HG03442 (cell line): ENCODE results near the gene CHKA.

Experiments used
- ATAC-seq: cut with Tn5 transposase; IDR thresholded peaks from one replicate; pipeline ENCODE4 v1.9.1; 2021; ENCODE audit warnings: mild to moderate bottlenecking, moderate library complexity; ENCODE audit not compliant: unreplicated experiment

The CHKA gene

DNA sequence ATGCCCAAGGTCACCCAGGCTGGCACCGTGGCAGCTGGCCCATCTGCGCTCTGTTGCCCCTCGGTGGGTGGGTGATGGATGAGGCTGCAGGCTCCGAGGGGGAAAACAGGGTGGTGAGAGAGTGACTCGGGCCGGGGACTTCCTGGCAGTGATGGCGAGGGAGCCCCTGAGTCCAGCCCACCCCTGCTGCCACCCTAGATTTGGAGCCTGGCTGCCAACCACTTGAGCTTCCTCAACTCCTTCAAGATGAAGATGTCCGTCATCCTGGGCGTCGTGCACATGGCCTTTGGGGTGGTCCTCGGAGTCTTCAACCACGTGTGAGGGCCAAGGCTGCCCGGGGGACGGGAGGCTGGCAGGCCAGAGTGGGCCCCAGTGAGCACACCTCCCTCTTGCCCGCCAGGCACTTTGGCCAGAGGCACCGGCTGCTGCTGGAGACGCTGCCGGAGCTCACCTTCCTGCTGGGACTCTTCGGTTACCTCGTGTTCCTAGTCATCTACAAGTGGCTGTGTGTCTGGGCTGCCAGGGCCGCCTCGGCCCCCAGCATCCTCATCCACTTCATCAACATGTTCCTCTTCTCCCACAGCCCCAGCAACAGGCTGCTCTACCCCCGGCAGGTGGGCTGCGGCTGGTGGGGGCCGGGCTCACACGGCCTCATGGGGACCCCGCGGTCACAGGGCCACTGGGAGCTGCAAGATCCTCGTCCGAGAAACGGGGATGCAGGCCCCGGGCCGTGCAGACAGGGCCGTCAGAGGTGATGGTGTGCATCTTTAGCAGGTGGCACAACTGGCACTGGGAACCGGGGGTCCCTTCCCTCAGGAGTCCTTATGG is 72.3 kb downstream of the CHKA start:
- no peak for ATAC-seq

DNA sequence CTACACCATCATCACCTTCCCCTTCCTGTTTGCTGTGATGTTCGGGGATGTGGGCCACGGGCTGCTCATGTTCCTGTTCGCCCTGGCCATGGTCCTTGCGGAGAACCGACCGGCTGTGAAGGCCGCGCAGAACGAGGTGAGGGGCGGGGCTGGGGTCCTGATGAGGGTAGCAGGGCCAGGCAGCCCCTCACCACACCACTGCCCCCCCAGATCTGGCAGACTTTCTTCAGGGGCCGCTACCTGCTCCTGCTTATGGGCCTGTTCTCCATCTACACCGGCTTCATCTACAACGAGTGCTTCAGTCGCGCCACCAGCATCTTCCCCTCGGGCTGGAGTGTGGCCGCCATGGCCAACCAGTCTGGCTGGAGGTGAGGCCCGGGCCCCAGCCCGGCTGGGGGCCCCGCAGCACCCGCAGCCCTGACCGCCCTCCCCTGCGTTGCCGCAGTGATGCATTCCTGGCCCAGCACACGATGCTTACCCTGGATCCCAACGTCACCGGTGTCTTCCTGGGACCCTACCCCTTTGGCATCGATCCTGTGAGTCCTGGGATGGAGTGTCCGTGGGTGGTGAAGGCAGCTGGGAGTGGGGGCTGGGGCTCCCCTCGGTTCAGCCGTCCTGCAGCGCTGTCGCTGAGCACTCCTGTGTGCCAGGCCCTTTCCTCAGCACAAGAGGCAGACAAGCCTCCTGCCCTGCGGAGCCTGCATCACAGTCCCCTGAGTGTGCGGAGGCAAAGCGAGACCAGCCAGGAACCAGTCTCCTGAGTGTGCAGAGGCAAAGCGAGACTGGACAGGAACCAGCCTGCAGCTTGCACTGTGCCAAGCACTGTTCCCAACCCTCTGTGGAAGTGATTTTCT is 73.5 kb downstream of the CHKA start:
- ATAC-seq = no peak

- ATAC-seq = no peak
These were observed 76.3 kb downstream of the CHKA start for GRCh38 chr11:68044898-68045351.

DNA sequence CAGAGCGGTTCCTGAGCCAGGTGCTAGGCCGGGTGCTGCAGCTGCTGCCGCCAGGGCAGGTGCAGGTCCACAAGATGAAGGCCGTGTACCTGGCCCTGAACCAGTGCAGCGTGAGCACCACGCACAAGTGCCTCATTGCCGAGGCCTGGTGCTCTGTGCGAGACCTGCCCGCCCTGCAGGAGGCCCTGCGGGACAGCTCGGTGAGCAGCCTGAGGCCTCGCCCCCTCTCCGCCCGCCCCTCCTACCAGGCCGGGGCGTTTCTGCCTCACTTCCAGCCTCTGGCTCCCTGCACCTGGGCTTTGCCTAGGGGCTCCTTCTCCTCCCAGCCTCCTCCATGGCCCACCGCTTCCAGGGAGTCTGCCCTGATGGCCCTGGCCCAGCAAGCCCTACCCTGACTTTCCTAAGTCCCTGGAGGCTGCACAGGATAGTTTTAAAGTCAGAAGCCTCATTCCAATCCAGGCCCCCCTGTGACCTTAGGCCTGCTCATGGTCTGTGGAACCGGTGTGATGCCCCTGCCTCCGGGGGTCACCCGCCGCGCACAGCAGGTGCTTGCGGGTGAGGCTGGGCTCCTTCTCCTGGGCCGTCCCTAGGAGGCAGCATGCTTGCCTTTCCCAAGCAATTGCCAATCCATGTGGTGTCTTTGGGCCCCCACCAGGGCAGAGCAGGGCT is 76.9 kb downstream of the CHKA start:
- ATAC-seq = no peak

DNA sequence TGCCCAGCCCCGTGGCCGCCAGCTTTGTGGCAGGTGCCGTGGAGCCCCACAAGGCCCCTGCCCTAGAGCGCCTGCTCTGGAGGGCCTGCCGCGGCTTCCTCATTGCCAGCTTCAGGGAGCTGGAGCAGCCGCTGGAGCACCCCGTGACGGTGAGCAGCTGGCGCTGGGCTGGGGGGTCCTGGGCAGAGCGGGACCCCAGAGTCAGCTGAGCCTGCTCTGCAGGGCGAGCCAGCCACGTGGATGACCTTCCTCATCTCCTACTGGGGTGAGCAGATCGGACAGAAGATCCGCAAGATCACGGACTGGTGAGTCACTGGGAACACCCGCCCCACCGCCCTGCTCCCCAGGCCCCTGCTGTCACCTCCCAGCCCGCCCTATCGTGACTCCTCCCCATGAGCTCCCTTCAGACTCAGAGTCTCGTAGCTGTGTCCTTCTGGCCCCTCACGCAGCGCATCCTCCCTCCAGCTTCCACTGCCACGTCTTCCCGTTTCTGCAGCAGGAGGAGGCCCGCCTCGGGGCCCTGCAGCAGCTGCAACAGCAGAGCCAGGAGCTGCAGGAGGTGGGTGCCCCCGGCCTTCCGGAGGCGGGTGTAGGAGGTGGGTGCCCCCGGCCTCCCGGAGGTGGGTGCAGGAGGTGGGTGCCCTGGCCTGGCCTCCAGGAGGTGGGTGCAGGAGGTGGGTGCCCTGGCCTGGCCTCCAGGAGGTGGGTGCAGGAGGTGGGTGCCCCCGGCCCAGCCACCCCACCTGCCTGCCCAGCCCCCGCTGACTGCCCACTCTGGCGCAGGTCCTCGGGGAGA is 77.6 kb downstream of the CHKA start:
- no peak for ATAC-seq

- no peak for ATAC-seq
These were observed 78.2 kb downstream of the CHKA start for GRCh38 chr11:68043029-68043348.

DNA sequence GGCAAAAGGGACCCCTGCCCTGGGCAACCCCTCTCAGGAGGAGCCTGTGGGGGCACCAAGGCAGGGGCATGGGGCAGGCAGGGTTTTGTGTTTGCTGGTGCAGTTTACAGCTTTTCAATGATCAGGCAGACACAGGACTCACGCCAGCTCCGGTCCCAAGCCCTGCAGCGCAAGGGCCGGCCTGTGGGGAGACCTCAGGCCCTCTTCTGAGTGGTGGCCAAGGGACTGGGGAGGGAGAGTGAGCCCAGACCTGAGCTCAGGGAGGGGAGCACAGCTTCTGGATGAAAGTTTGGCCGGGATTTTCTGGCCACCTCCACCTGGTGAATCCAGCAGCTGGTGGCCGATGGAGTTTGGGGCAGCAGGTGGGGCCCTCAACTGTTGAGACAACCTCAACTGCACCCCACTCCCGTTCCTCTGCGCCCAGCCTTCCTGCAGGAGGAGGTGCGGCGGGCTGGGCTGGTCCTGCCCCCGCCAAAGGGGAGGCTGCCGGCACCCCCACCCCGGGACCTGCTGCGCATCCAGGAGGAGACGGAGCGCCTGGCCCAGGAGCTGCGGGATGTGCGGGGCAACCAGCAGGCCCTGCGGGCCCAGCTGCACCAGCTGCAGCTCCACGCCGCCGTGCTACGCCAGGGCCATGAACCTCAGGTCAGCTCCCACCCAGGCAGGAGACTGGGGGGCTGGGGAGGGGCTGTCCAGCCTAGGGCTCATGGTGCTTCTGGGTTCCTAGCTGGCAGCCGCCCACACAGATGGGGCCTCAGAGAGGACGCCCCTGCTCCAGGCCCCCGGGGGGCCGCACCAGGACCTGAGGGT is 78.8 kb downstream of the CHKA start:
- ATAC-seq = no peak

GRCh38 chr11:68041617-68042218 is 79.5 kb downstream of the CHKA start:
- ATAC-seq = no peak

DNA sequence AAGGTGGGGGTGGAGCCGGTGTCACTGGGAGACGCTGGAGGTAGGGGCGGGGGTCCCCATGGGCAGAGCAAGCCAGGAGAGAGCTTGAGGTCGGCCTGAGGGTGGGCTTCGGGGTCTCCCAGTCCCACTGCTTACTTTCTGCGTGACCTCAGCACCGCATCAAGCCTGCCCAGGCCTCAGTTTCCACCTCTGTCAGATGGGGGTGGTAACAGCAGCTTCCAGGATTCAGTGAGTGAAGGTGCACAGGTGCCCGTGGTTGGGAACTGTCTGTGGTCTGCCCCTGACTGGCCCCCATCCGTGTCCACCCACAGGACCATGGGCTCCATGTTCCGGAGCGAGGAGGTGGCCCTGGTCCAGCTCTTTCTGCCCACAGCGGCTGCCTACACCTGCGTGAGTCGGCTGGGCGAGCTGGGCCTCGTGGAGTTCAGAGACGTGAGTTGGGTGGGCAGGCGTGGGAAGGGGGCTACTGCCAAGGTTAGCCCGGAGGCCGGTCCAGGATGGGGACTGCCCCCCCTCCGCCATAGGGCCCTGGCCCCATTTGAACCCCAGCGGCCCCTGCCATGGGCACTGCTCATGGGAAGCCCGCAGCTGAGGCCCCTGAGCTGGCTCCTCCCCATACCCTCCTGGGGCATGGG is 80.1 kb downstream of the CHKA start:
- ATAC-seq = no peak

DNA sequence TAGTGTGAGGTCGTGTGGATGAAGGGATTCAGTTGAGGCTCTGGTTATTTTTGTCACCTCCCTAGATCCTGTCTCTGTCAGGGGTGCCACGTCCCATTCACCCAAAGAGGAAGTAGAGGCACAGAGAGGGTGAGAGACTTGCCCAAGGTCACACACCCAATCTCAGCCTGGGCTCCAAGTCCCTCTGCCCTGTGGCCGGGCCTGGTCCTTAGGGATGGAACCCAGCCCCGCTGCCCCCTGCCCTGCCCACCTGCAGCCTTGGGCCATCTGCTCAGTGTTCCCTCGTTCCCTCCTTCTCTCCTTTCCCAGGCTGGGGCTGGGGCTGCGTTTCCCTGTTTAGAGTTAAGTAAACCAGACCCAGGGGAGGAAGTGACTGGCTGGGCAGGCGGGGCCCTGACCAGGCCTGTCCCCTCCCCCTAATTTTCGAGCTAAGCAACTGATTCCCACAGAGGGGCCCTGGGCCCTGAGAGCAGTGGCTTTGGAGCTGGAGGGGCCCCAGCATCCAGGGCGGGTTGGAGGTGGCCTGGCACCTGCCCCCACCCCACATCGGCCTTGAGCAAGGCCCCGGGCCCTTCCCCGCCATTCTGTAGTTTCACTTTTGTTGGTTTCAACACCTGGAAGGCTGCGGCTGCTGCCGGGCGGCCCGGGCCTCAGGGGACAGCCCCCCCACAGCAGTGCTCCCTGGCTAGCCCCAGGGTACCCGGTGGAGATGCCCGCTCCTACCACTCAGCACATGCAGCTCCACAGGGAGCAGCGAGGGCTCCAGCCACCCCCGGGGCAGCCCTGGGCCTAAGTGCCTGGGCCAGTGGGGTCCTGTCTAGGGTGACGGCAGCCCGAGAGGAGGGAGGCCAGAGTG is 80.9 kb downstream of the CHKA start:
- no peak for ATAC-seq

- ATAC-seq = no peak
These were observed 81.6 kb downstream of the CHKA start for GRCh38 chr11:68039526-68040086.

GRCh38 chr11:68038718-68039525 is 82.3 kb downstream of the CHKA start, which contains the start of gene TCIRG1:
Gene TCIRG1 (plus strand): TSS chr11:68039025. CDS start chr11:68041272, 2,247 bp downstream.
- ATAC-seq = peak; percentile 48

DNA sequence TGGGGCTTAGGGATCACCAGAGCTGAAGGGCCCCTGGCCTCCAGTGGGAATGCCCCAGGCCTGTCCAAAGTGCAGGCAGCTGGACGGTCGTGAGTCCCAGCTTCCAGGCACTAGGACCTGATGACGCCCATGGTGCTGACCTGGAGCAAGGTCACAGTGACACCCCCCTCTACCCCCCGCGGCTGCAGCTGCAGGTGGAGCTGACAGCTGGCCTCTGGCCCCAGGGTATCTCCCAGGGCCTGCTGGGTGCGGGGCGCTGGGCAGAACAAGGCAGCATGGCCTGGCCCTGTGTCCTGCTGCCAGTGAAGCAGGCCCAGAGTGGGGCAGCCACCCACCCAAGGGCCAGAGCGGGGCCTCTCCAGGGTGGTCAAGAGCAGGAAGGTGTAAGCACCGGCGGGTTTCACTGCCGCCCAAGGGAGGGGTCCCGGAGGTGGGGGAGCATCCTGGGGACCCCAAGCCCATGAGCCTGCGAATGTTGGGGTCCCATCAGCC is 82.9 kb downstream of the CHKA start:
- ATAC-seq = no peak

- ATAC-seq = no peak
These were observed 83.6 kb downstream of the CHKA start for GRCh38 chr11:68037411-68038225.

- ATAC-seq = no peak
These were observed 84.4 kb downstream of the CHKA start for GRCh38 chr11:68036717-68037239.
